Vagina (tissue), 2 donors: Measurements from ENCODE around the gene PMEPA1. TPM values are rescaled to one million over a fixed set of nuclear protein-coding genes. Genes with fewer than 3 reads are reported as not detected.

Experiments
- DNase-seq, 2 donors: peaks; one replicate each; pipeline ENCODE4 v3.0.0-alpha.2; 2017; ENCODE audit errors: extremely low spot score in 2 of 2
- H3K27ac ChIP-seq: fragments of 200-600 bp; sonication (generic); one replicate; pipeline ENCODE4 v1.5.1; 2019
- H3K27me3 ChIP-seq: fragments of 200-600 bp; sonication (generic); one replicate; pipeline ENCODE4 v1.5.1; 2019
- H3K36me3 ChIP-seq, 2 donors: fragments of 200-600 bp; sonication (generic); one replicate each; pipeline ENCODE4 v1.5.1; 2017 to 2019
- H3K4me1 ChIP-seq: fragments of 200-600 bp; sonication (generic); one replicate; pipeline ENCODE4 v1.5.1; 2019
- H3K4me3 ChIP-seq, 2 donors: fragments of 200-600 bp; sonication (generic); 1 replicate in 1 of 2; 2 replicates in 1 of 2; pipeline ENCODE4 v1.5.1; 2016 to 2019
- H3K9me3 ChIP-seq: fragments of 200-600 bp; sonication (generic); one replicate; pipeline ENCODE4 v1.5.1; 2019
- CTCF ChIP-seq, 3 experiments: fragments of 450-650 bp in 2 of 3; fragments of 200-600 bp in 1 of 3; sonication (generic) in 1 of 3; IDR thresholded peaks; one replicate each; pipeline ENCODE4 v1.5.1; 2017 to 2019; ENCODE audit warnings: antibody characterized with exemption in 3 of 3, mild to moderate bottlenecking in 2 of 3, moderate library complexity in 2 of 3
- POLR2A ChIP-seq, 2 donors: fragments of 450-650 bp; IDR thresholded peaks; one replicate each; pipeline ENCODE4 v1.6.1; 2017; ENCODE audit warnings: antibody characterized with exemption in 2 of 2, mild to moderate bottlenecking in 2 of 2, moderate library complexity in 2 of 2
- POLR2AphosphoS5 ChIP-seq, 2 donors: sonication (generic); formaldehyde crosslinking; IDR thresholded peaks; one replicate each; pipeline ENCODE4 v1.9.0; 2017; ENCODE audit warnings: antibody characterized with exemption in 2 of 2, mild to moderate bottlenecking in 2 of 2, low read depth in 1 of 2; ENCODE audit not compliant: insufficient read depth in 1 of 2
- intact Hi-C: fragments of 100-400 bp; cut with DNase I; formaldehyde crosslinking; loops from one replicate; pipeline ENCODE4 v1.15.1; 2023
- total RNA-seq: library from RNA; depleted of rRNA; stranded (reverse); fragments of >200 nt; gene quantifications from one replicate; pipeline ENCODE4 v1.2.3, GENCODE V29; 2016

Gene PMEPA1
- total RNA-seq, 1 donor from 2014 or later, result 11.3 TPM

GRCh38 chr20:57728762-57729161, 18.9 kb upstream of the PMEPA1 start:
- intact Hi-C loops, result no loop called here
- DNase-seq, result no peak
- H3K9me3 ChIP-seq, result no peaks in the 10 kb centered on the region
- H3K27me3 ChIP-seq, result no peaks in the 10 kb centered on the region
- no peak overlapping the region for H3K27ac ChIP-seq
- no peak for TF ChIP-seq CTCF (IDR thresholded peaks at IDR 0.05)
- TF ChIP-seq POLR2A (IDR thresholded peaks at IDR 0.05), result no peak
- TF ChIP-seq POLR2AphosphoS5 (IDR thresholded peaks at IDR 0.05; ENCODE audit: insufficient read depth in 1 of 2, low read depth in 1 of 2), result no peak
- H3K4me1 ChIP-seq, result no peaks in the 10 kb centered on the region
- no peaks in the 10 kb centered on the region for H3K36me3 ChIP-seq
- no peak overlapping the region for H3K4me3 ChIP-seq

GRCh38 chr20:57727863-57728262, 18.0 kb upstream of the PMEPA1 start:
- Histone ChIP-seq H3K27me3 (no peaks in the 10 kb centered on the region), H3K9me3 (no peaks in the 10 kb centered on the region), H3K4me3 (no peak overlapping the region), H3K27ac (no peak overlapping the region), H3K36me3 (no peaks in the 10 kb centered on the region), H3K4me1 (no peaks in the 10 kb centered on the region)
- TF ChIP-seq CTCF (IDR thresholded peaks at IDR 0.05) (no peak), POLR2AphosphoS5 (IDR thresholded peaks at IDR 0.05; ENCODE audit: insufficient read depth in 1 of 2, low read depth in 1 of 2) (no peak), POLR2A (IDR thresholded peaks at IDR 0.05) (no peak)
- intact Hi-C loops, result no loop called here
- no peak for DNase-seq

GRCh38 chr20:57725636-57726035, 15.8 kb upstream of the PMEPA1 start:
- no peaks in the 10 kb centered on the region for H3K4me1 ChIP-seq
- no peak overlapping the region for H3K27ac ChIP-seq
- TF ChIP-seq POLR2A (IDR thresholded peaks at IDR 0.05), result no peak
- no peak for TF ChIP-seq CTCF (IDR thresholded peaks at IDR 0.05)
- no peak for TF ChIP-seq POLR2AphosphoS5 (IDR thresholded peaks at IDR 0.05; ENCODE audit: insufficient read depth in 1 of 2, low read depth in 1 of 2)
- H3K36me3 ChIP-seq, result no peaks in the 10 kb centered on the region
- H3K9me3 ChIP-seq, result no peaks in the 10 kb centered on the region
- no peak for DNase-seq
- no peaks in the 10 kb centered on the region for H3K27me3 ChIP-seq
- intact Hi-C loops, result no loop called here
- H3K4me3 ChIP-seq, result no peak overlapping the region

GRCh38 chr20:57724610-57725405, 15.0 kb upstream of the PMEPA1 start:
- TF ChIP-seq POLR2A (IDR thresholded peaks at IDR 0.05), result no peak
- TF ChIP-seq CTCF (IDR thresholded peaks at IDR 0.05), result no peak
- TF ChIP-seq POLR2AphosphoS5 (IDR thresholded peaks at IDR 0.05; ENCODE audit: insufficient read depth in 1 of 2, low read depth in 1 of 2), result no peak
- H3K9me3 ChIP-seq, result no peaks in the 10 kb centered on the region
- H3K27me3 ChIP-seq, result no peaks in the 10 kb centered on the region
- H3K4me3 ChIP-seq, result no peak overlapping the region
- H3K36me3 ChIP-seq, result no peaks in the 10 kb centered on the region
- intact Hi-C loops, result no loop called here
- H3K27ac ChIP-seq, result no peak overlapping the region
- no peak for DNase-seq
- H3K4me1 ChIP-seq, result no peaks in the 10 kb centered on the region

- no peak overlapping the region for H3K27ac ChIP-seq
- no peak for DNase-seq
- H3K27me3 ChIP-seq, result no peaks in the 10 kb centered on the region
- TF ChIP-seq CTCF (IDR thresholded peaks at IDR 0.05), result no peak
- TF ChIP-seq POLR2A (IDR thresholded peaks at IDR 0.05), result no peak
- no peak for TF ChIP-seq POLR2AphosphoS5 (IDR thresholded peaks at IDR 0.05; ENCODE audit: insufficient read depth in 1 of 2, low read depth in 1 of 2)
- no peaks in the 10 kb centered on the region for H3K36me3 ChIP-seq
- no peak overlapping the region for H3K4me3 ChIP-seq
- peaks cover 3% of the 10 kb centered on the region for H3K4me1 ChIP-seq
- intact Hi-C loops, result no loop called here
- no peaks in the 10 kb centered on the region for H3K9me3 ChIP-seq
Measured at GRCh38 chr20:57723816-57724215, 14.0 kb upstream of the PMEPA1 start.
